ENCODE measurements around the gene APLF. TPM values are rescaled to one million over a fixed set of nuclear protein-coding genes. Genes with fewer than 3 reads are reported as not detected.

APLF gene
- total RNA-seq, 1 donor from 2014 or later: 6.4 TPM

DNA sequence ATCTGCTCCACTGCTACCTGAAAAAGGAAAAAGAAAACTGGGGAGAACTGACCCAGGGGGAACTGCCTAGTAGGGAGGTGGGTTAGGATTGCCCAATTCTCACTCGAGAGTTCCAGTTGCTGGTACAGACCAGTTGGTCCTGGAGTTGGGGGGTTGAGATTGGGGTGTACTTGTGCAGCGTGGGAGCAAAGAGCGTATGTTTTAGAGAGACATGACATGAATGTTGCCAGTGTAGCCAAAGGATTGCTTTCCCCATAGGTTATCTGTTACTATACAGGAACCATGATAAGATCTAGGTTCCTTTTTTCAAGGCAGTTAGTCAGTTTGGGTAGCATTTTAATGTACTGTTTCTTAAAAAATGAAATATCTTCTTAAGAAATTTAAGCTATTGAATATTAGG, 68.6 kb downstream of the APLF start:
- intact Hi-C loops (cut with micrococcal nuclease): no loop called here

GRCh38 chr2:68537011-68537410, 69.6 kb downstream of the APLF start:
- Mint-ChIP-seq H3K27me3 (no peaks in the 10 kb centered on the region), H3K27ac (no peak overlapping the region), H3K36me3 (ENCODE audit: low read depth) (no peaks in the 10 kb centered on the region), H3K4me1 (no peaks in the 10 kb centered on the region), H3K4me3 (no peak overlapping the region), H3K9me3 (peaks cover 4% of the 10 kb centered on the region)
- DNase-seq (no peak), ATAC-seq (ENCODE audit: low read depth) (no peak)
- intact Hi-C loops (cut with micrococcal nuclease): no loop called here
- TF ChIP-seq, protein P1, sequence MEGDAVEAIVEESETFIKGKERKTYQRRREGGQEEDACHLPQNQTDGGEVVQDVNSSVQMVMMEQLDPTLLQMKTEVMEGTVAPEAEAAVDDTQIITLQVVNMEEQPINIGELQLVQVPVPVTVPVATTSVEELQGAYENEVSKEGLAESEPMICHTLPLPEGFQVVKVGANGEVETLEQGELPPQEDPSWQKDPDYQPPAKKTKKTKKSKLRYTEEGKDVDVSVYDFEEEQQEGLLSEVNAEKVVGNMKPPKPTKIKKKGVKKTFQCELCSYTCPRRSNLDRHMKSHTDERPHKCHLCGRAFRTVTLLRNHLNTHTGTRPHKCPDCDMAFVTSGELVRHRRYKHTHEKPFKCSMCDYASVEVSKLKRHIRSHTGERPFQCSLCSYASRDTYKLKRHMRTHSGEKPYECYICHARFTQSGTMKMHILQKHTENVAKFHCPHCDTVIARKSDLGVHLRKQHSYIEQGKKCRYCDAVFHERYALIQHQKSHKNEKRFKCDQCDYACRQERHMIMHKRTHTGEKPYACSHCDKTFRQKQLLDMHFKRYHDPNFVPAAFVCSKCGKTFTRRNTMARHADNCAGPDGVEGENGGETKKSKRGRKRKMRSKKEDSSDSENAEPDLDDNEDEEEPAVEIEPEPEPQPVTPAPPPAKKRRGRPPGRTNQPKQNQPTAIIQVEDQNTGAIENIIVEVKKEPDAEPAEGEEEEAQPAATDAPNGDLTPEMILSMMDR (IDR thresholded peaks at IDR 0.05): no peak
- ChIA-PET CTCF (no interaction called here), POLR2A (no interaction called here)

More for the DNA sequence above, 68.6 kb downstream of the APLF start:
- ATAC-seq (ENCODE audit: low read depth): no peak
- TF ChIP-seq, protein P1 (IDR thresholded peaks at IDR 0.05): no peak
- DNase-seq: no peak
- CTCF ChIA-PET: no interaction called here
- Mint-ChIP-seq H3K4me1 (no peaks in the 10 kb centered on the region), H3K36me3 (ENCODE audit: low read depth) (peaks cover 4% of the 10 kb centered on the region), H3K27me3 (no peaks in the 10 kb centered on the region), H3K9me3 (peaks cover 2% of the 10 kb centered on the region), H3K27ac (no peak overlapping the region), H3K4me3 (no peak overlapping the region)
- POLR2A ChIA-PET: no interaction called here

- H3K27ac Mint-ChIP-seq: no peak overlapping the region
- H3K4me3 Mint-ChIP-seq: no peak overlapping the region
- intact Hi-C loops (cut with micrococcal nuclease): no loop called here
- POLR2A ChIA-PET: no interaction called here
- no peaks in the 10 kb centered on the region for H3K36me3 Mint-ChIP-seq (ENCODE audit: low read depth)
- TF ChIP-seq, protein P1 (IDR thresholded peaks at IDR 0.05): no peak
- ATAC-seq (ENCODE audit: low read depth) (no peak), DNase-seq (no peak)
- CTCF ChIA-PET: no interaction called here
- H3K4me1 Mint-ChIP-seq: no peaks in the 10 kb centered on the region
- no peaks in the 10 kb centered on the region for H3K27me3 Mint-ChIP-seq
- peaks cover 4% of the 10 kb centered on the region for H3K9me3 Mint-ChIP-seq
Observed at GRCh38 chr2:68537809-68538208, 70.4 kb downstream of the APLF start.

- DNase-seq (no peak), ATAC-seq (ENCODE audit: low read depth) (no peak)
- H3K9me3 Mint-ChIP-seq: peaks cover 2% of the 10 kb centered on the region
- TF ChIP-seq, protein P1 (IDR thresholded peaks at IDR 0.05): no peak
- no peaks in the 10 kb centered on the region for H3K27me3 Mint-ChIP-seq
- ChIA-PET POLR2A (no interaction called here), CTCF (no interaction called here)
- H3K27ac Mint-ChIP-seq: no peak overlapping the region
- H3K4me3 Mint-ChIP-seq: no peak overlapping the region
- H3K36me3 Mint-ChIP-seq (ENCODE audit: low read depth): peaks cover 2% of the 10 kb centered on the region
- intact Hi-C loops (cut with micrococcal nuclease): no loop called here
- no peaks in the 10 kb centered on the region for H3K4me1 Mint-ChIP-seq
Observed at GRCh38 chr2:68544811-68545210, 77.4 kb downstream of the APLF start.

DNA sequence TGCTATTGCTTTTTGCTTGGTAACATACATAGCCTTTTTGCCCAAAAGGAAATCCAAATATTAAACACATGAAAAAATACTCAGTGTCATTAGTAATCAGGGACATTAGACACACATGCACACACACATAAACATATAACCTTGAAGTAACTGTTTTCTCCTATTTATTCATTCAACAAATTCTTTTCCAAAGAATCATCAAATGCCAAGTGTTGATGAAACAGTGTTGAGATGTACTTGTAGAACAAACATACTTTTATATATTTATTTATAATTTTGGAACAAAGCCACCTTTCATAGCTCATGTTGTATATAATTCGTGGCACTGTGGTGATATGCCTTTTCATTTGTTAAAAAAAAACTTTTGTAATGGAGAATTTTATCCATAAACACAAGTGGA, 81.0 kb downstream of the APLF start:
- TF ChIP-seq, protein P1 (IDR thresholded peaks at IDR 0.05): no peak
- no peak for ATAC-seq (ENCODE audit: low read depth)
- CTCF ChIA-PET: no interaction called here
- POLR2A ChIA-PET: no interaction called here
- no peak for DNase-seq
- Mint-ChIP-seq H3K27me3 (no peaks in the 10 kb centered on the region), H3K9me3 (no peaks in the 10 kb centered on the region), H3K4me3 (no peak overlapping the region), H3K4me1 (no peaks in the 10 kb centered on the region), H3K27ac (no peak overlapping the region), H3K36me3 (ENCODE audit: low read depth) (peaks cover 2% of the 10 kb centered on the region)
- intact Hi-C loops (cut with micrococcal nuclease): no loop called here
